Activated CD8-positive, alpha-beta memory T cell treated with anti-CD3 and anti-CD28 coated beads for 4 hours (primary cell): ENCODE measurements around the gene C3orf52.
"Not testable (repeated sequence)": the region's sequence is repeated elsewhere in the genome, so short reads cannot be mapped to it uniquely, and the experiment has no call there.

Experiments
- DNase-seq, 2 donors: peaks; one replicate each; pipeline ENCODE4 v3.0.0-alpha.2; 2020; ENCODE audit warnings: low read depth in 2 of 2

C3orf52 gene, protein sequence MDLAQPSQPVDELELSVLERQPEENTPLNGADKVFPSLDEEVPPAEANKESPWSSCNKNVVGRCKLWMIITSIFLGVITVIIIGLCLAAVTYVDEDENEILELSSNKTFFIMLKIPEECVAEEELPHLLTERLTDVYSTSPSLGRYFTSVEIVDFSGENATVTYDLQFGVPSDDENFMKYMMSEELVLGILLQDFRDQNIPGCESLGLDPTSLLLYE

DNA sequence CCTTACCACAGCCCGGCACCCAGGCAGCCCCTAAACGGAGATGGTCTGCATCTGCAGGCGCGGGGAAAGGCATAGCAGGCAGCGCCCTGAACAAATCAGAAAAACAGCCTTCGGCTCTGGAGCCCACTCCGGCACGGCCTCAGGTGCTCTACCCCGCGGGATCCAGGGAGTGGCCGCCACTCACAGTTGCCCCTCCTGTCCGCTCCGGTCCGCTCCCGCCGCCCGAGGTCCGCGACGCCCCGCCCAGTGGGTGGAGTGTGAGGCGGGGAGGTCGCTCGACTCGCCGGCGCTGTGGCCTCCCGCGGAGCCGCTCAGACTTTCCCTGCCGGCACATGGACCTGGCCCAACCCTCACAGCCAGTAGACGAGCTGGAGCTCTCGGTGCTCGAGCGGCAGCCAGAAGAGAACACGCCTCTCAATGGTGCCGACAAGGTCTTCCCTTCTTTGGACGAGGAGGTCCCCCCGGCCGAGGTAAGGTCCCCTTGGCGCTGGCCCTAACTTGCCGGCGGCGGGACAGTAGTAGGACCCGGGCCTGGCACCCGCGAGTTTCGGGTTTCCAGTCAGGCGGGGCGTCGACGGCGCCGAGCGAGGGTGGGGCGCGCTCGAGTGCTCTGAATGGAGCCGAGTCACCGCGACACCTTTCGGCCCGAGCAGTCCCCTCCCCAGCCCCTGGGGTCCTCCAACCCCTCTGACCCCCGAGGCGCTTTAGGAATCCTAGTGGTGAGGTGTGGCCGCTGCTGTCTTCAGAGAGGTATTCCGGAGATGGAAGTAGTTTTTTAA lies at the start of gene C3orf52:
Gene C3orf52 (plus strand): TSS at position 314 of the 779 bp plus-strand sequence. CDS start 19 bp downstream, at position 333.
- DNase-seq, result peak; percentile 11 to 13

DNA sequence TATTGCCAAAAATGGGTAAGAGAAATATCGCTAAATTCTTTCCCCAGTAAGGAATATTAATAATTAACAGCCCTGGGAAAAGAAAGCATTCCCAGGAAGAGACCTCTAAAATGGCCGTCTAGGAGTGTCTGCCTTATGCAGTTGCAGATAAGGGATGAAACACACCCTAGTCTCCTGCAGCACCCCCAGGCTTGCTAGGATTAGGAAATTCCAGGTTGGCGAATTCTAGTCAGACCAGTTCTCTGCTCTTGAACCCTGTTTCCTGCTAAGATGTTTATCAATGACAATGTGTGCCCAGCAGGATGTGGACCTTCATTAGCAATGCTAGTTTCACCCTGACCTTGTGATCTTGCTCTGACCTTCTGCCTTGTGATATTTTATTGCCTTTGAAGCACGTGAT lies 49.0 kb upstream of the C3orf52 start:
- not testable (repeated sequence) for DNase-seq

DNA sequence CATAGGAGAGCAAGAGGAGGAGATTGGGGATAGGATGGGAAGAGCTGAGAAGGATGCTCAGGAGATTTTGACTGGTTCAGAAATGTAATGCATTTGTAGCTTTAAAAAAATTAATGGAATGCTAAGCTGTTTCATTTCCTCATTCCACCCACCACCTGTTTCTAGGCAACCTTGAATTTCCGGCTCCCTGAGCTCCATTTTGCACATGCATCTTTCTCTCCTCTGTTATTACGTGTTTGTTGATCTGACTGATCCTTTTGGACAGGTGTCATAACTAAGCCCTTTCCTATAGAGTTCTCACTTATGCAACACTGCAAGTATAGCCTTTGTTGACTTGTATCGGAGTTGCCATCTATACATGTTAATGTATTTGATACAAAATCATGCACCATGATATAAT lies 47.3 kb upstream of the C3orf52 start:
- DNase-seq, result no peak

DNA sequence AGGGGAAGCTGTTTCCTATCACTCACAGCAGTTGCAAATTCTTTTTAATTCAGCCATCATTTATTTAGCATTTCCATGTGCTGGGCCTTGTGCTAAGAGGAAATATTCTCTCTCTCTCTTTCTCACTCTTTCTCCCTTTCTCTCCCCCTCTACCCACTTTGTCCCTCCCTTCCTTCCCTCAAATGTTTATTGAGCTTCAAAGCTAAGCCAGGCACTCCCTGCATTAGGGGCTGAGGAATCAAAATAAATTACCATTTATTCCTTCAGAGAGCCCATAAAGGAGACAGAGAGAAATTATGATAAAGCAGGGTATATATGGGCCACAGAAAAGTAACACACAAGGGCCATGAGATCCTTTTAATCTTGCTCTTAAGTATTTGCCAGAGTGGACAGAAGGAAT lies 44.9 kb upstream of the C3orf52 start:
- no peak for DNase-seq

DNA sequence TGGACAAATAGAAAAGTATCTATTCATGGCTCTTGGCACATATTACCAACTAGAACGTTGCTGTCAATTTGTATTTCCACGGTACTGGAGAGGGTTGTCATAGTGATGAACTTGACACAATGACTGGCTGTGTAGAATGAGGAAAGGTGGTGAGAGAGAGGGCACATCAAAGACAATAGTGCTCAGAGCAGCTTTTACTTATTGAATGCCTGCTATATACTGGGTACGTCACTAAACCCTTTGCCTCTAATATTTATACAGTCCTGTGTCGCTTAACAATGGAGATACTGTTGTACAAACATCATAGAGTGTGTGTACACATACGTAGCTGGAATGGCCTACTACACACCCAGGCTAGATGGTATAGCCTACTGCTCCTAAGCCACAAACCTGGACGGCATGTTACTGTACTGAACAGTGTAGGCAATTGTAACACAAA lies 43.3 kb upstream of the C3orf52 start:
- DNase-seq, result no peak

DNA sequence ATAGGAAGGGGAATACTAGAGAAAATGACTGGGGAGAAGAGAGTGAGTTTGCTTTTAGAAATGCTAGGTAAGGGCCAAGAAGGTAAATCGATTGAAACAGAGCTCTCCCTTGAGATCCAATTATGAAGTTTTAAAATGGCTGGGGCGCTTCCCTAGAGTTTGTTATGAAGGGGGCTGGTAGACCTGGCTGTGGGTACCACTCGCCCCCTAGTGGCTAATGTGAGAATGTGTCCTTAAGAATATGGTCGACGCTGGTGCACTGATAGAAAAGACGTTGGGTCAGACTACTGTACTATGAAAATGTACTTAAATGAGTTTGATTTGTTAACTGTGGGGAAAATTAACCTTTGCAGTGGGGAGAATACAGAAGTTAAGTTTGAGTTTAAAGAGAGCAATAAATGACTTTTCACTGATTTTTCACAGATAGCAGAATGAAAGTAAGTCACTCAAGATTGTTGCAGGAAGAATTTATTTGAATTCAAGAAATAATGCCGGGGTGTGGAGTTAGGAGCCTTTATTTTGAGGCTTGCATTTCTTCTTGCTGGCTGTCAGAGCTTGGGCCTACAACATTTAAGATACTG lies 42.5 kb upstream of the C3orf52 start:
- DNase-seq, result peak; percentile 8

DNA sequence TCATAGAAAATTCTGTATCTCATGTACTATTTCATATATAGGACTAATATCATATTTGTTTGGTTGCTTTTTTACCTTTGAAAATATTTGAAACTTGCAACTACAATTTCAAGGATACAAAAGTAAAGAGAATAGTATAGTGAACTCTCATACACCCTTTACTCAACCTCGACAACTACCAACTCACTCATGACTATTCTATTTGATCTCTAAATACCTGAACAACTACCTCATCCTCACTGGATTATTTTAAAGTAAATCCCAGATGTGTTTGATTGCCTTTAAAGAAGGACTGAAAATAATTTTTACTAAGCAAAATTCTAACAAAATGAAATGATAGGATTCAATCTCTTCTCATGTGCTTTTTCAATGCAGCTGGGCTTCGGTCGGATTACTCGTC lies 39.6 kb upstream of the C3orf52 start:
- no peak for DNase-seq

DNA sequence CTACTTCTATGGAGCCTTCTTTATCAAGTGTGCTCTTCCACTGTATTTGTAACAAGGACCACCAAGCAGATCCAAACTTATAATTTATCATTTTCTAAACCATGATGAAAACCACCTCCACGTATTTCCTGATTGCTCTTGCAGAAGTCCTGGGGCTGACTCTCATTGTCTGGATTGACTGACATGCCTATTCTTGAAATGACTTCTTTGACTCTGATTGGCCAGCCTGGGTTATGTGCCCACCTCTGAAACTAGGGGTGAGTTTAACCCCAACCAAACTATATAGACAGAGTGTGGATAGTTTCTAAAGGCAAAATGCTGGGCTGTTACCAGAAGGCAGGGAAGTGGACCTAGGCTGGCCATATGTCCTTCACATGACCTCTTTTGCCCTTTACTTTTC lies 38.9 kb upstream of the C3orf52 start:
- DNase-seq, result no peak

DNA sequence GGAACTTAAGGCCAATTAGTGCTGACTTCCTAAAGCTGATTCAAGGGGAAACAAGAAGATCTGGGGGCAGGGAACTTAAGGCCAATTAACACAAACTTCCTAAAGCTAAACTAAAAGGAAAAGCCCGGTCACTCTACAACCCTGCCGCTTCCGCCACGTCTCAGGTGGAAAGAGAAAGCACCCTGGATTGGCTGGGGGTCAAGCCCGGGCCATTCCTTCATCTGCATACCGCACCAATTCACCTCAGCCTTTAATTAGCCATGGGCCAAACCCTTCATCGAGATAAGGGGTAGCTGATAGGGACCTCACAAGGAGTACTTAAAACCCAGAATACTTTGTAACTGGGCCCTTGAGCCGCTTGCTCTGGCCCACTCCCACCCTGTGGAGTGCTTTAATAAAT lies 37.3 kb upstream of the C3orf52 start:
- DNase-seq, result no peak

DNA sequence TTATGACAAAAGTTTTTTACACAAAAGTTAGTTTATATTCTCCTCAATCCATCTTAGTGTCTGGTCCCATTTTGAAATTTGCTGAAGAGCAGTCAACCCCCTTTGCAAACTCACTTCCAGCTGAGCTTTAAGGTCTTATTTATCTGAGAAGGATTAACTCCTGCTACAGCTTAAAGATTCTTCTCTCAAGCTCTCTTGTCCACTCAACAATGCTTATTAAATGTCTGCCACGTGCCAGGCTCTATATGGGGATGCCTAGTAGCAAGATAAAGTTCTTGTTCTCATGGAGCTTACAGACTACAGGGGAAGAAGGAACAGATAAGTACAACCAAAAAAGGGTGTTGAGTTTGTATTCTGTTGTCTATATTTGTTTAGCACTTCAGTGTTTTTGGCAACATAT lies 33.0 kb upstream of the C3orf52 start:
- DNase-seq, result no peak

DNA sequence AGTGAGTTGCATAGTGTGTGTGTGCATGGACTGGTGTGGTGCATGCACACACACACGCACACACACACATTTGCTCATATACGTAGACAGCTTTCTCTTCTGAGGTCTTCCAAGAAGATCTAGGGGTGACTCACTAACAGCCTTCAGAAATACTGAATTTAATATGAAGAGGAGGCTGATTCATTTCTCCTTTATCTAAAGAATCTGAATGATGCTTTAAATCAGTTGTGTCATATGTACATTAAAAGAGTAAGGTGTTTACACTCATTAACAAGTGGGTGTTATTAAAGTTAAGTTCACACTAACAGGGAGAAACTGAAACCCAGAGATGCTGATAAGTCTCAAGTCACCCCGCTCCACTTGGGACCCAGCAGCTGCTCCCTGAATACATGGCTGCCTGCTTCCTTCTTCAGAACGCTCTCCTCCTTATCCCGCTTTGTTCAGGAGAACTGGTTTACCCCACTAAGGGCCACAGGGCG lies 29.7 kb upstream of the C3orf52 start:
- DNase-seq, result no peak

DNA sequence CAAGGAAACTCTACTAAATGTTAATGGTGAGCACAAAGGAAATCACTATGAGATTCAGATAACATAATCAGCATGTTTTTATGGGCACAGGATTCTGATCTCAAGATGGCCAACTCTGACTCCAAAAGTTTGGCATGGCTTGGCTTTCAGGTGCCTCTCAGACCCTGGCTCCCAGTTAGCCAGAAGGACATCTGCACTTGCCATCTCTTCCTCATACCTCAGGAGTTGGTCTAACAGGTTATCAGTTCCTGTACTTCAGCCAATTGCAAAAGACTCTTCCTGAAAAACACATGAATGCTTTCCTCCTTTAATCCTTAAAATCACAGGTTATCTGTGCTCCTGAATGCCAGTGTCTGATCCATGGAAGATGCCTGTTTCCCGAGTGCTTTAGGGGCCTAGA lies 26.7 kb upstream of the C3orf52 start:
- DNase-seq, result no peak

DNA sequence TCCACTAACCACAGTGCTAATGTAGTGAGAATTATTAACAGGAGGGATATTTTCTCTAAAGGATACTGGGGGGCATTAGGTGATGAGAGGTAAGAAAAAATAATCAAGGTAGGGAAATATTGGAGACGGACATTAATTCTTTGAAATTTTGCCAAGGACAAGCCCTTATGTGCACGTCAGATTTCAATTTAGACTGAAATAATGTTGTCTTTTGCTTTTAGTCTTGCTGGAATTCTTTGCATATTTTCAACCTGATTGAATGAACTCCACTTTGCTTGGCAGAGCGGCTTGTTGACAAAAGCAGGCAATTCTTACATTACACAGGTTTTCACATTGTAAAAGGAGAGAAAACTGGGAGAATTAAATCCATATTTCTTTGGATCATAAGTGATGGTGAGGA lies 25.0 kb upstream of the C3orf52 start:
- DNase-seq, result no peak

DNA sequence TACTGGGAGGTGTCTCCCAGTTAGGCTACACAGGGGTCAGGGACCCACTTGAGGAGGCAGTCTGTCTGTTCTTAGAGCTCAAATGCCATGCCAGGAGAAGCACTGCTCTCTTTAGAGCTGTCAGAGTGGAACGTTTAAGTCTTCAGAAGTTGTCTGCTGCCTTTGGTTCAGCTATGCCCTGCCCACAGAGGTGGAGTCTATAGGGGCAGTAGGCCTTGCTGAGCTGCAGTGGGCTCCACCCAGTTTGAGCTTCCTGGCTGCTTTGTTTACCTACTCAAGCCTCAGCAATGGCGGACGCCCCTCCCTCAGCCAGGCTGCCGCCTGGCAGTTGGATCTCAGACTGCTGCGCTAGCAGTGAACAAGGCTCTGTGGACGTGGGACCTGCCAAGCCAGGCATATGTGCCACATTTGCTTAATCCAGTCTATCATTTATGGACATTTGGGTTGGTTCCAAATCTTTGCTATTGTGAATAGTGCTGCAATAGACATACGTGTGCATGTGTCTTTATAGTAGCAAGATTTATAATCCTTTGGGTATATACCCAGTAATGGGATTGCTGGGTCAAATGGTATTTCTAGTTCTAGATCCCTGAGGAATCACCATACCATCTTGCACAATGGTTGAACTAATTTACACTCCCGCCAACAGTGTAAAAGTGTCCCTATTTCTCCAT lies 13.7 kb upstream of the C3orf52 start:
- DNase-seq, result not testable (repeated sequence)

DNA sequence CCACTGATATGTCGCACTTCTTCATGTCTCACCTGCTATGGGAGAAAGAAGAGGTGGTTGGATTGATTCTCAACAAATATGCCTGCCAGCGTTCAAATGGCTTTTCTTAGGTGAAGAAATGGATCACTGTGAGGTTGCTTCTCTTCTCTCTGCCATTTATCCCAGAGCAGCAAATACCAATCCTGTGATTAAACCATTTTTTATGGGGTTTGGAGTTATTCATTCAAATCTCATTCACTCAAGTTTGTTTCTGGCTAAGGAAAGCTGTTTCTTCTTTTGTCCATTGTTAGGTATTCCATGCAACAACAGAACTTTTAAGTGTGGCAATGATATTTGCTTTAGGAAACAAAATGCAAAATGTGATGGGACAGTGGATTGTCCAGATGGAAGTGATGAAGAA lies 12.2 kb upstream of the C3orf52 start:
- DNase-seq, result no peak

DNA sequence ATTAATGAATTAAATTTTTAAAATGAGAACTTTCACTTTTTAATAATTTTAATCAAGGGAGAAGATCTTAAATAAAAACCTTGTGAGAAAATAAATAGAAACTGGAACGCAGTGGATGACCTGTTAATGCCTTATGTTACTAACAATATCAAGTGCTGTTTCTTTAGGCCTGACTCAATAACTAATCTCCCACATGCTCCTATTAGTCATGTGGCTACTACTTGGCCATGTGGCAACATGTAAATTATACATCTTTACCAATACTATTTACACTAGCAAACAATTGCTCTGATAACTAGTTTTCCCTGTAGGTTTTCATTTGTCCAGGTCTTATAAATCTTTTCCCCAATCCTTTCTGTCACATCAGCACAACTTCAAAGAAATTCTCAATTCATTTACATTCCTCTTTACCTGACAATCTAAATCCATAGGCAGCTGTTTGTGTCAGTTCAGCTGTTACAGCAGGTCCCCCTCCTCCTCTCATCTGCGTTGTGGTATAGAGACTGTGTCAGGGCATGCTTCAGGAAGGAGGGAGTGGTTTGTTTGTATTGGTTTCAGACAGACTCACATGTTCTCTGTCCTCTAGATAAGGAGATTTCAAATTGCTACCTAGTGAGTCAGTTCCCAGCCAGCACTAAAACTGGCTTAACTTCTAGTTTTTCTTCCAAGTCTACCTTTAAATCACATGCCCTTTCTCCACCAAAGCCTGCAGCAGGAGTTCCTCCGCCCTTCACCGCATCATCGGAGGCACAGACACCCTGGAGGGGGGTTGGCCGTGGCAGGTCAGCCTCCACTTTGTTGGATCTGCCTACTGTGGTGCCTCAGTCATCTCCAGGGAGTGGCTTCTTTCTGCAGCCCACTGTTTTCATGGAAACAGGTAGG lies 11.3 kb upstream of the C3orf52 start:
- no peak for DNase-seq

DNA sequence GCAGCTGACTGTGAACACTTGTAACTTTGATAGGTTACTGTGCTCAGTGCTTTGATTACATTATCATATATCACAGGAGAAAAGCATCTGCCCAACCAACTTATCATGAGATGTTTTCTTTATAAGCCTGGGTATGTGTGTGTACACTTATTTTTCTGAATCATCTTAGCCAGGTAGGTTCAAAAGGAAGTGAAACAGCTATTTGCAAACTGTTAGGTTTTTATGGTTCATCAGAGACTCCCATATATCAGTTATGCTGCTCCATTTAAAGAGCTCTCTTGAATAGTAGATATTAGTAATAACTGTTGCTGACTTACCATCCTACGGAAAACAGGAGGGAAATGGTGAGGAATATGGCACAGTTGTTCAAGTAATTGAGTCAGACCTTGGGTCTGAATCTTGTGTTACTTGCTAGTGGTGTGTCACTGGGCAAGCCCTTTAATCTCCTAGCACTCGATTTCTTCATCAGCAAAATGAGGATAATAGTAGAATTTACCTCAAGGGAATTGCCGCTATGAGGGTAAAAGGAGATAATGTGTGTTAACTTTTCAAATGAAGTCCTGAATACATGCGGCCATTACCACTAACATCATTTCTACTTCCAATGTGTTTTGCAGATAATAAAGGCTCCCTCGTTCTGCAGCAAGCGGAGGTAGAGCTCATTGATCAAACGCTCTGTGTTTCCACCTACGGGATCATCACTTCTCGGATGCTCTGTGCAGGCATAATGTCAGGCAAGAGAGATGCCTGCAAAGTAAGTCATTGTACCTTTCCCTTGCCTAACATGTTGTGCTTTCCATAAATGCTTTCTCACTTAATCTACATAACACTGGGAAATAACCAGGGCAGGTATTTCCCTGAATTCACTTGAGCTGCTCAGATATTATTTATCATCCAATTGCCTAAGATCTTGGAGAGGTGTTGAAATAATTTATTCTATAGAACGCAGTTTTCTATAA lies 7.8 kb upstream of the C3orf52 start:
- no peak for DNase-seq

DNA sequence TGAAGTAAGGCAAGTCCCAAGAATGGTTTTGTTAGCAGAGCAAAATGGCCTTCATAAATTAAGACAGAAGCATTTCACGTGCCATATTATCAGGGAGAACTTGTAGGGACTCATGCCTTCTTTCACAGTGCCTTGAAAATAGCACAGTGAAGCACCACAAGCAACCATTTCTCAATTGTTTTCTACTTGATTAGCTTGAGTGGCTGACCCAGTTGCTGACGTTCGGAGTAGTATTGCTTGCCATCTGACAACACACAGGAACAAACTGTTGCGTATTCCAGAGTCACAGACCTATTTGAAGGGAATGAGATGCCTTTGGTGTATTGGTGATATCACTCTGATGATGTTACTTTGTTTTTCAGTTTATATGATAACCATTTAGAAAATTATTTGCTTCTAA lies 3.0 kb upstream of the C3orf52 start:
- DNase-seq, result no peak

DNA sequence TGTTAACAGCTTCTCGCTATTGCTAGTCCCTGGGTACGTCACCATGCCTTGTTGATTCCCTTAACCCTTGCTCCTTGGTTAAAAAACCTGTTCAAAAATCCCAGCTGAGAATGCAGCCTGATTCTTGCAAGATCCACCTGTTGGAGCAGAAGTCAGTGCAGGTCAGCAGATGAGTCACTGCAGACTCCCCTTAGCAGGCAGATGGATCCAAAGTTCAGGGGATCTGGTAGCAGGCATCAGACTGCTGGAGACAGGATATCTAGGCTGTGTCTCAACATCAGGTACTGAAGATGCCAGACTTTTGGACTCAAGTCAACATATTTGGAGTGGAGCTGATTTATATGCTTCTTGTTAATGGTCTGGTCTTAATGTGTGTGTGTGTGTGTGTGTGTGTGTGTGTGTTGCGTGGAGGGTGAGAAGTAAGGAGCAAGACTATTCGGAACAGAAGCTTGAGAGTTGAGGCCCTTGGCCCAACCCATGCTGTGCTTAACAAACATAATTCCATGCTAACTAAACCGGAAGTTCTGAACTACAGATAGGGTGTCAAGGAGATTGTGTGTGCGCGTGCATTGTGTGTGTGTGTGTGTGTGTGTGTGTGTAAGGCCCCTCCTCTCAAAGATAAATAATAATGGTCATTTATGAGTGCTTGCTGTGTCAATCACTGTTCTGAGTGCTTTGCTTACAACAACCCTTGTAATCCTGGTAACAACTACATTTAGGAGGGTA lies 1.0 kb upstream of the C3orf52 start:
- DNase-seq, result no peak

DNA sequence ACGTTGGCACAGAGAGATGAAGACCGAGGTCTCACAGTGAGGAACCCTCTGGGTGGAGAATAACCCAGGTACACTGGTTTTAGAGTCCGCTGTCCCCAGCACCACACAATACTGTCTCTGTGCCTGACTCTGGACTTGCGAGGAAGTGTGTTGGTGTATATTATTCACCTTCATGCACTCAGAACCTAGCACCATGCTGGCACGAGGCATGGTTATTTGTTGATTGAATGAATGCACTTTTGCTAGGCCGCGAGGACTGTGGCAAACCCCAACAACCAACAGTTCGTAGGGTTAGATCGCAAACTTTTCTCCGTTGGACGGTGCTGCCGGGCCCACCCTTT lies 484 bp upstream of the C3orf52 start:
- DNase-seq, result no peak
